HG02571 (cell line): ENCODE measurements around the gene TRIM23.
"Not testable (repeated sequence)": the region's sequence is repeated elsewhere in the genome, so short reads cannot be mapped to it uniquely, and the experiment has no call there.

Source experiments
- ATAC-seq: cut with Tn5 transposase; IDR thresholded peaks from one replicate; pipeline ENCODE4 v1.9.1; 2021; ENCODE audit warnings: mild to moderate bottlenecking, moderate library complexity; ENCODE audit not compliant: unreplicated experiment

The TRIM23 gene

GRCh38 chr5:65624025-65624570, at the start of gene TRIM23:
TSS of gene TRIM23 (minus strand) at chr5:65624333. CDS start at chr5:65624274, 59 bp downstream.
- peak; percentile 92 for ATAC-seq

DNA sequence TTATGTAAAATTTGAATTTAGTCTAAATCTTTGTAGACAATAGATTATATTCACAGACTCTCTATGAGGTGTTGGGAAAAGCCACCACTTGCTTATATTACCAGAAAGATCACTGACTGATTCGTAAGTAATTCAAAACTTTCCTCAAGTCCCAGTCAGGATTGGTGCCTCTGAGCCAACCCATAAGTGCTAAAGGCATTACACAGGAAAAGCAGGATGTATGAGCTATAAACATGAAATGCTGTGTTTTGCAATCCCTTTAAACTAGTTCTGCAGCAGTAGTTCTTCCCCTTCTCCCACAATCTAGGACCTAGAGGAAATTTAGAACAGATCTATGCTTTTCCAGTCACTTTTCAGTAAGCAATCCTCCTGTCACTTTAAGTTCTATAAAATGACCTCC, 48.7 kb upstream of the TRIM23 start:
- ATAC-seq = no peak

DNA sequence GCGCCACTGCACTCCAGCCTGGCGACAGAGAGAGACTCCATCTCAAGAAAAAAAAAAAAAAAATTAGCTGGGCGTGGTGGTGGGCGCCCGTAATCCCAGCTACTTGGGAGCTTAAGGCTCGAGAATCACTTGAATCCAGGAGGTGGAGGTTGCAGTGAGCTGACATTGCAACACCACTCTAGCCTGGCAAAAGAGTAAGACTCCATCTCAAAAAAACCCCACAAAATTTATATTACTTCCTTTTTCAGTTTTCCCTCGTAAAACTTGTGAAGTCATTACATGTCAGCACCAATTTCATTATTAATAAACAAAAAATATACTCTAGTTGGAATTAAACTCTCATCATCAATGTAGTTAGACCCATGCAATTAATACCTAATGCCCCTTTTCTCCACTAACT, 44.6 kb upstream of the TRIM23 start:
- no peak for ATAC-seq

GRCh38 chr5:65663804-65664521, 39.8 kb upstream of the TRIM23 start:
- no peak for ATAC-seq

- no peak for ATAC-seq
These were observed 30.6 kb upstream of the TRIM23 start for GRCh38 chr5:65654713-65655112.

- ATAC-seq = no peak
These were observed 27.0 kb upstream of the TRIM23 start for GRCh38 chr5:65651144-65651543.

DNA sequence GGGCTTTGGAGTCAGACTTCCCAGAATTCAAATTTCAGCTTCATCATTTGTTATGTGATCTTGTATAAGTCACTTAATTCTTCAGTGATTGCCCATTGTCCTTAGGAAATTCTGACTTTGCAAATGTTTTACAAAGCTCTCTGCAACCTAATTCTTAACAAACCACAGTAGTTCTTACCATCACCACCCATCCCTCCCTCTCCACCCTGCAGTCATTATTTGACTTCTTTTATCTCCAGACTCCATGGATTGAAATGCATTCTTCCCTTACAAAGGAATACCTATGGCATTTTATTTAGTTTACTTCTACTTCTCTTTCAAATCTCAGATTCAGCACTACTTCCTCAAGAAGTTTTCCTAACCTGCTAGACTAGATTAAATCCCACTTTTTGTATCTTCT, 23.8 kb upstream of the TRIM23 start:
- ATAC-seq = no peak

GRCh38 chr5:65646938-65647337, 22.8 kb upstream of the TRIM23 start:
- ATAC-seq = no peak

DNA sequence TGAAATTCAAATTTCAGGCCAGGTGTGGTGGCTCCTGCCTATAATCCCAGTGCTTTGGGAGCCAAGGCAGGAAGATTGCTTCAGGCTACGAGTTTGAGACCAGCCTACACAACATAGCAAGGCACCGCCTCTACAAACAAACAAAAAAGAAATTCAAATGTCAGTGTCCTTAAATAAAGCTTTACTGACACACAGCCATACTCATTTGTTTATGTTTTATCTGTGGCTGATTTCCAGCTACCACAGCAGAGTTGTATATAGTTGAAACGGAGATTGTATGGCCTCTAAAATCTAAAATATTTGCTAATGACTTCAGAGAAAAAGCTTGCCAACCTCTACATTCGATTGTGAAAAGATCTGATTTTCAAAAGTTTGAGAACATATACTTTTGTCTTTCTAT, 16.1 kb upstream of the TRIM23 start:
- ATAC-seq = no peak

DNA sequence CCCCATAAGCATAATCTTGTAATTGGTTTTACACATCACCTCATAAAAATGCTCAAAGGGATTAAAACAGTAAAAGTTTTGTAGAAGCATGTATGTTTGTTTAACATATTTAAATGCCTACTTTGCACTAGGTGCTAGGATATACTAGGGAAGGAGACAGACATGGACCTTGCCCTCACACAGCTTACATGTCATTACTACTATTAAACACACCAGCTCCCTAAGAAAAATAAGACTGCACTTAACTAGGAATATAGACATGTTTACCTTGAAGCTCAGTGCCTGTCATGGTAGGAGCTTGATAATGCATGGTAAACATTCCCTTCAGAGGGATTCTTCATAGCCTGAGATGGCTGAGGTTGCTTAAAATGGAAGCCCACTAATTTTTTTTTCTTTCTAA, 6.8 kb upstream of the TRIM23 start:
- ATAC-seq = no peak

- no peak for ATAC-seq
These were observed 1.6 kb upstream of the TRIM23 start for GRCh38 chr5:65625743-65626142.

DNA sequence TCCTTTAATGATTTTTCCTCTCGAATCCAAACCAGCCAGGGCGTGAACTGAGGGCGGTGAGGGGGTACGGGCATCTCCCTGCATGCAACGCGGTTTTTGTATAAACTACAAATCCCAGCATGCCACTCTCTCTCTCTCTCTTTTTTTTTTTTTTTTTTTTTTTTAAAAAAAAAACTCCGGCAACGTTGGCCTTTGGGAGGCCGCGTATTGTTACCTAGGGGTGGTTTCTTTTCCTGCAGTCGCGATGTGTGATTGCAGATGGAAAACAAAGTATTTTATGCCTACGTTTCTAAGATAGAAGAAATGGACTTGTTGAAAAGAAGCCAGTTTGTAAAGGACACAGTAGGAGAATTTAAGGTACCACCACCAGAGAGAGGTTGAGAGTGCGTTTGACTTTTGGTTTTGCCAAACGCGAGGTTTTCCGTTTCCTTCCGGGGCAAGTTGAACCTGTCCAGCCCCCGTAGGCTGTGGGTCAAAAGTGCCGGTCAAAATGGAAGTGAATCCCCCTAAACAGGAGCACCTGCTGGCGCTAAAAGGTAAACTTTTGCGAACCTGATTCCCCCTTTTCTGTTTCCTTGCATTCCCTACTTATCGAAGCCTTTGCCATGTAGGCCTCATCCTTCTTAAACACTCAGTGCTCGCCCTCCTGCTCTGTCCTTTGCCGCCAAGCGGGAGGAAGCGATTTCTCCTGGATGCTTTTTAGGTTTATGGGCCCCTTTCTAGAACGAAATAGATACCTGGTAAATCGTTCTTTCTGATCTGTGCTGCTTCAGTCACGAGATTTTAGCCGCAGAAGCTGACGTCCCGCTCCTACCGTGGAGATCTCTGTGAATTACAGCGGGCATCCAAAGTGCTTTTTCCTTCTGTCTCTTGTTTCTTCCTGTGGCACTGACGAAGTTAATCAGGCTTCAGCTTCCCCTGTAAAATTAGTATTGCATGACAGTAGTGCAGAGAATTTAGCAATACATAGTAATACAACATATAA, 730 bp upstream of the TRIM23 start, which contains the start of the genes SHLD3 and TRAPPC13:
Gene SHLD3 (plus strand): TSS at position 457 of the 985 bp plus-strand sequence. CDS start 4,561 bp downstream, outside the sequence.
Gene TRAPPC13 (plus strand): TSS at position 457 of the 985 bp plus-strand sequence. CDS start 34 bp downstream, at position 491.
- peak; percentile 77 for ATAC-seq

DNA sequence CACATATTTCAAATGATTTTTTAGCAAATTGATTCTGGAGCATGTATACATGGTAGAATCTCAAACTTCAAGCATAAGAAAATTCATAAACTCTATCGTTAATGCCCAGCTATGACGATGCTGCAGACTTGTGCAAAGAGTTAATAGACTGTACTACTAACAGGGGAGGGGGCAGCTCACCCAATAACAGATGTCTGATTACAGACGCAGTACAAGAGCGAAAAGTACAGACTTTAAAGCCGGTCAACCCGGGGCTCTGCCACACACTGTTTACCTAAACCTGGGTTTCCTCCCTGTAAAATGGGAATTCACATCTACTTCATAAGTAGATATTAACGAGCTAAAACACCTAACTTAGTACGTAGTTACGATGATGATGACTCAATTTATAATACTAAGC, 651 bp downstream of the TRIM23 start:
- ATAC-seq = no peak

DNA sequence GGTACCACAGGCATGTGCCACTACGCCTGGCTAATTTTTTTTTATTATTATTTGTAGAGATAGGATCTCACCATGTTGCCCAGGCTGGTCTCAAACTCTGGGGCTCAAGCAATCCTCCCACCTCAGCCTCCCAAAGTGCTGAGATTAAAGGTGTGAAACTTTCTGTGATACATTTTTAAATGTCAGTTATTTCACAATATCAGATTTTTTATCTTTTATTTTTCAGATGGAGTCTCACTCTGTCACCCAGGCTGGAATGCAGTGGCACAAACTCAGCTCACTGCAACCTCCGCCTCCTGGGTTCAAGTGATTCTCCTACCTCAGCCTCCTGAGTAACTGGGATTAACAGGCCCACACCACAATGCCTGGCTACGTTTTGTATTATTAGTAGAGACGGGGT, 2.2 kb downstream of the TRIM23 start:
- ATAC-seq = not testable (repeated sequence)

GRCh38 chr5:65620021-65620420, 4.1 kb downstream of the TRIM23 start:
- ATAC-seq = no peak

- ATAC-seq = no peak
These were observed 11.7 kb downstream of the TRIM23 start for GRCh38 chr5:65612298-65612907.

GRCh38 chr5:65611524-65611923, 12.6 kb downstream of the TRIM23 start:
- no peak for ATAC-seq

GRCh38 chr5:65601761-65602160, 22.4 kb downstream of the TRIM23 start:
- not testable (repeated sequence) for ATAC-seq

GRCh38 chr5:65588694-65589093, 35.4 kb downstream of the TRIM23 start:
- no peak for ATAC-seq

GRCh38 chr5:65577141-65577540, 47.0 kb downstream of the TRIM23 start:
- ATAC-seq = no peak
